ENCODE measurements around the gene SPDYE2B.
"Not testable (repeated sequence)": the region's sequence is repeated elsewhere in the genome, so short reads cannot be mapped to it uniquely, and the experiment has no call there.

The SPDYE2B gene

GRCh38 chr7:102643404-102643803 lies 6.7 kb upstream of the SPDYE2B start:
- DNase-seq, result not testable (repeated sequence)

DNA sequence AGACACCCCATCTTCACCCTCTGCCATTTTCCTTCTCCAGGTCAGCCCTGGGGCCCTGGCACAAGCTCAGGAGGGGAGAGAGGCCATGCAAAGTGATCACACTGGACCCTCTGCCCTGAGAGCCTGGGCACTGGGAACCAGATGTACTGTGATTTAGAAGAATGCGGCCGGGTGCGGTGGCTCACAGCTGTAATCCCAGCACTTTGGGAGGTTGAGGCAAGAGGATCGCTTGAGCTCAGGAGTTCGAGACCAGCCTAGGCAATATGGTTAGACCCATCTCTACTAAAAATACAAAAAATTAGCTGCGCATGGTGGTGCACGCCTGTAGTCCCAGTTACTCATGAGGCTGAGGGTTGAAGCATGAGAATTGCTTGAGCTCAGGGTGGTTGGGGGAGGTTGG lies 2.3 kb upstream of the SPDYE2B start:
- DNase-seq, result not testable (repeated sequence)

GRCh38 chr7:102664765-102665164 lies 14.6 kb downstream of the SPDYE2B start:
- not testable (repeated sequence) for DNase-seq

GRCh38 chr7:102666850-102667249 lies 16.7 kb downstream of the SPDYE2B start:
- DNase-seq, result not testable (repeated sequence)

DNA sequence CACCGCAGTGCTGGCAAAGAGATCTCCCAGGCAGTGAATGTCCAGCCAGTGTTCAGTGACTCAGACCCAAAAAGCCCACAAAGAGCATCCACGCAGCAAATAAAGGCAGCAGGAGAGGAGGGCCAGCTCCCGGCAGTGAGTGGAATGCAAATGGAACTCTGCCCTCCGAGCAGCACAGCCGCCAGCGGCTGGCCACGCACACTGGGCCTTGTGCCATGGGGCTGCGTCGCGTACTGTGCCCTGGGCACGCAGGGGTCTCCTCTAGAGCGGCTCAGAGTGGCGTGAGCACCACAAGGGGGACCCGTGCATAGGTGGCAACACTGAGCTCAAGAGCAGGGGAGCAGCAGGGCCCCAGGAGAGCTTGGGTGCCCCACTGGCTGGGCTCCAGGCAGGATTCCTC lies 17.4 kb downstream of the SPDYE2B start:
- DNase-seq, result not testable (repeated sequence)

GRCh38 chr7:102671166-102671955 lies 21.2 kb downstream of the SPDYE2B start, which contains the start of gene POLR2J2:
Gene POLR2J2, minus strand, starts transcription at chr7:102671663. Its CDS starts 62 bp downstream, at chr7:102671601.
- not testable (repeated sequence) for DNase-seq

DNA sequence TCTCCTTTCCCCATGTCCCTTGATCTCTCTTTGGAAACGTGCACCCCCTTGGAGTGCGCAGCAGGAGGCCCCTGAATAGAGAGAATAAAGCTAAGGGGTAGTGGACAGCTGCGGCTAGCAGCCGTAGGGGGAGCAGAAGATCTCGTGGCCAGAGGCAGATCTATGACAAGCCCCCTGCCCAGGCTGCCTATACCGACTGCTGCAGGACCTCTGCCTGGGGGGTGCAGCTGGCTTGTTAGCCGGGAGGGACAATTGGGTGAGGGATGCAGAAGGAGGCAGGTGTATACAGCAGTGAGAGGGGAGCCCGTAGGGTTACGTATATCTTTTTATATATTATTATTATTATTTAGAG lies 21.8 kb downstream of the SPDYE2B start:
- not testable (repeated sequence) for DNase-seq

DNA sequence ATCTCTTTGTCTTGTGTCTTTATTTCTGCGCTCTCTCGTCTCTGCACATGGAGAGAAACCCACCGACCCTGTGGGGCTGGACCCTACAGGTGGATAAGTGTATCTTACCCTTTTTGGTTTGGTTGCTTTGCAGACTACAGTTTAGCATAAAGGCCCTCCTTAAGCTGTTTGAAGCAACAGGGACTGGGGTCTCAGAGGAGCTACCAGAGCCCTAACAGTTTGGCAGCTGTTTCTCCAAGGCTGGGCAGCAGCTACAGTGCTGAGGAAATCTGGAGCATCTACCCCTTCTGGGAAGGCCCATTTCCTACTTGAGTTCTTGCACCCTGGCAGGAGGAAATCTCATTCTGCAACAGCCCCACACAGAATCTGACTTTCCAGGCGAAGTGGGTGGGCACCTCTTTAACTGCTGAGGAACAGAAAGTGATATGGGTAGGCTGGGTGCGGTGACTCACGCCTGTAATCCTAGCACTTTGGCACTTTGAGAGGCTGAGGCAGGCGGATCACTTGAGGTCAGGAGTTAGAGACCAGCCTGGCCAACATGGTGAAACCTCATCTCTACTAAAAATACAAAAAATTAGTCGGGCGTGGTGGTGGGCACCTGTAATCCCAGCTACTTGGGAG lies 23.4 kb downstream of the SPDYE2B start:
- not testable (repeated sequence) for DNase-seq

- not testable (repeated sequence) for DNase-seq
These were observed 25.4 kb downstream of the SPDYE2B start for GRCh38 chr7:102675545-102675944.

DNA sequence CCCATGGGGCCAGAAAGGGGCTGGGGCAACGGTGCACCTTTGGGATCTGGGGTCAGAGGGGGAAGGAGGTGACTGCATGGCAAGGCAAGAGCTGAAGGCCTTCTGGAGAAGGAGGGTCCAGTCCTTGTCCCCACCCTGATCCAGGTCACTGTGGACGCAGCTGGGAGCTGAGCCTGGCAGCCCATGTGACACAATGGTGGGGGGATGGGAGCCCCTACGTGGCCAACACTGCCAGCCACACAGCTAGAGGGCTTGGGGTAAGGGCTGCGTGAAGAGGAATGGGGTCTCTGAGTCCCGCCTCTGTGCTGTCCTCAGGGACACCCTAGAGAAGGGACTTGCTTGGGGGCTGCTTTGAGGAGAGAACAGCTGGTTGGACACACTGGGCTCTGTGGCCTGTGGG lies 30.7 kb downstream of the SPDYE2B start:
- not testable (repeated sequence) for DNase-seq

GRCh38 chr7:102682560-102682959 lies 32.4 kb downstream of the SPDYE2B start:
- not testable (repeated sequence) for DNase-seq

DNA sequence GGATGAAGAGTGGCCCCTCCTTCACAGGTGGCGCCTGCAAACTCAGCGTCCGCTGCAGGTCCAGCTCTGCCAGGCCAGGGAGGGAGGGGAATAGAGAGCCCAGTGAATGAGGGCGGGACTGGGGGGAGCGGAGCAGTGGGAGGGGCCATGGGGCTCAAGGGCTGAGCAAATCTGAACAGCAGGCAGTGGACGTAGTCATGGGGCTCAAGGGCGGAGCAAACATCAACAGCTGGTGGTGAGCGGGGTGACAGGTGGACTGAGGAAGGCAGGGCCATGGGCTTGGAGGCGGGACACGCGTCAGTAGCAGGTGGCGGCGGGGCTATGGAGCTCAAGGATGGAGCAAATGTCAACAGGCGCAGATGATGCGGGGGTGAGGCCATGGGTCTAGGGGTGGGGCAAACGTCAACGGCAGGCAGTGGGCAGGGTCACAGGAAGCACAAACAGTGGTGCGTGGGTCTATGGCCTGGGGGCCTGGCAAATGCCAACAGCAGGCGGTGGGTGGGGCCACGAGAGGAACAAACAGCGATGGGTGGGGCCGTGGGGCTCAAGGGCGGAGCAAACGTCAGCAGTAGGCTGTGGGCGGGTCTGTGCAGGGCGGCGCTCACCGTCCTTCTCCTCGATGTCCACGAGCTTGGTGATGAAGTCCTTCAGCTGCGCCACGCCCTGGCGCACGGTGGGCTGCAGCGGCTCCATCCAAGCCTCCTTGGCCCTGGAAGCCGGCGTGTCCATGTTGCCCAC lies 38.3 kb downstream of the SPDYE2B start:
- not testable (repeated sequence) for DNase-seq

DNA sequence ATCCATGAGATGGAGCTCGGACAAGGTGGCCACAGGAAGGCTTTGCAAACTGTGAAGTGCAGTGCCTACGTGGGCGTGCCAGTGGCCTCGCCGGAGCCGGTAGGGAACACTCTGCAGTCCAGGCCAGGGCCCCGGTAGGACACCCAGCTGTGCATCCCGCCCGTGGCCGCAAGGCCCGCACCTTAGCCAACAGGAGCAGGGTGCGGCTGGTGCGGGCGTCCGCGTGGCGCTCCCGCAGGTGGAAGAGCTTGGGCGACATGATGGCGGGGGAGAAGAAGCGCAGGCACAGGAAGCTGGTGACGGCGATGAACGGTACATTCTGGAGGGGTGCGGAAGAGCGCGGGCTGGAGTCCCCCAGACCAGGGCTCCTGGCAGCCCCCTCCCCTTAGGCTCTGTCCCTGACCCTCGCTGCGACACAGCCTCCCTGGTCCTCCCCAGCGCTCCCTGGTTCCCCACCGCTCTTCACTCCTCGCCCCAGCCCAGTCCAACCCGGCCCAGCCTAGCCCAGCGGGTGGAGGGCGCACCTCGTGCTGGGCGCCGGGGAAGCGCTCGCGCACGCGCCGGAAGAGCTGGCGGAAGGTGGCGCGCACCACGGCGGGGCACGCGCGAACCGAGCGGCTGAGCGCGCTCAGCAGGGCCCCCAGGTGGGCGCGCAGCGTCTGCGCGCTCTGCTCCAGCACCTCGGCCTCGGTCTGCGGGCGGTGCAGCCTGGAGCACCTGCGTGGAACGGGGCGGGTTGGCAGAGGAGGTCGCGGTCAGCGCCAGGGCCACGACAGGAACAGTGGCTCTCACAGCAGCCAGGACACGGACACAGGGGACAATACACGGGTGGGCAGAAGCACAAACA lies 39.5 kb downstream of the SPDYE2B start:
- not testable (repeated sequence) for DNase-seq

- not testable (repeated sequence) for DNase-seq
These were observed 40.5 kb downstream of the SPDYE2B start for GRCh38 chr7:102690602-102691001.

DNA sequence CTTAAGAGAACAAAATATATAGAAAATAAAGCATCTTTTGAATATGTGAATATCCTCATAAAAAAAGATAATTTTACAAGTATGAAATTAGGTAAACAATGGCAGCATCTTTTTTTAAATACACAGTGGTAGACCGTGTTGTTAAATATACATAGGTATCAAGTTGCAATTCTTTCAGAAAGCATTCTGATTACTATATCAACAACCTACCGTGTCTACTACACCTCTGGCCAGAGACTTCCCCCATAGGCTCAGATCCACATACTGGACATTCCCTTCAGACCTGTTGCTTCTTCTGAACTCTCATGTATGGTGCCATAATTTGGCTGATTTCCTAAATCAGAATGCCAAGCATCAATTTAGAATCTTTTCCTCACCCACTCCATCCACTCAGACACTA lies 43.9 kb downstream of the SPDYE2B start:
- not testable (repeated sequence) for DNase-seq

GRCh38 chr7:102695033-102695552 lies 45.0 kb downstream of the SPDYE2B start:
- not testable (repeated sequence) for DNase-seq

DNA sequence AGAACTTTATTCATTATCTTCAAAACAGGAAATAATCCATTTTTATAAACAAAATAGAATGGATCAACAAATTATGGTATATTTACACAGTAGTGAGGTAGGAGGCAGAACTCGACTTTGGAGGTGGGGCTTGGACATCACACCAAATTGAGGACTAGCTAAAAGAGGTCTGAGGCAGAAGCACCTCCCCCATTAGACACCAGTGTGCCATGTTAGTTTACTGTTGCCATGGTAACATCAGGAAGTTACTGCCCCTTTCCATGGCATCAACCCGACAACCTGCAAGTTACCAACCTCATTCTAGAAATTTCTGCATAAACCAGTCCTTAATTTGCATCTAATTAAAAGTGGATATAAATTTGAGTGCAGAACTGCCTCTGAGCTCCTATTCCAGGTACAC lies 45.9 kb downstream of the SPDYE2B start:
- DNase-seq, result not testable (repeated sequence)

DNA sequence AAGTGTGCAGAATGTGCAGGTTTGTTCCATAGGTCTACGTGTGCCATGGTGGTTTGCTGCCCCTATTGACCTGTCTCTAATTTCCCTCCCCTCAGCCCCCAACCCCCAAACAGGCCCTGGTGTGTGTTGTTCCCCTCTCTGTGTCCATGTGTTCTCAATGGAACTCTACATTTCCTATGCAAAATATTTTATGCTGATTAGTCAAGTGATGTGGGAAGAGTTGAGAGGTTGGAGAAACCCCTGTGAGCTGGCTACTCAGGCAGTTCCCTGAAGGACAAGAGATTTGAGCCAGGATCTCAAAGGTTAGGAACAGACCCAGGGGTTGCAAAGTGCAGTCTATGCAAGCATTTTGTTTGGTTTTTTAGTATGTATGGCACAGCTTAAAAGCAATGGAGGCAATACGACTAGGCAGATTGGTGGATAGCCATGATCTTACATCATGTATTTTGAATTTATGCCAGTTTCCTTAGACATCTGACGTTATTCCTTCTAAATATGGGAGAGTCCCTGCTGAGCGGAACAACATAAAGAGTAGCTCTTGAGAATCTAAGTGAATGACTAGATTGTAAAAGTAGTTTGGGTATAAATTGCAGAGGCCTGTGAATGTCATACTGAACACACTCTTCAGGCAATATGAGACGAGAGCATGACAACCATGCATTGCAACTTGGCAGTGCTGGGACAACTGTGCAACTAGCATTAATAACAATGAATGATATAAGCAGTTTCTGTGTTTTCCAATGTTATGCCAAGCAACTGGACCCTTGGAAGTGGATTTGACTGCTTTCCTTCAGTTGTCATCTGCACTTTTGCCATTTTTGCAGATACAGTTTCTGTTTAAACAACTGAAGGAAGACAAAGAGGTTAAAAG lies 47.8 kb downstream of the SPDYE2B start:
- DNase-seq, result not testable (repeated sequence)

GRCh38 chr7:102698962-102699750 lies 49.0 kb downstream of the SPDYE2B start:
- DNase-seq, result not testable (repeated sequence)
